Measurements from ENCODE around the gene DNER.

DNA sequence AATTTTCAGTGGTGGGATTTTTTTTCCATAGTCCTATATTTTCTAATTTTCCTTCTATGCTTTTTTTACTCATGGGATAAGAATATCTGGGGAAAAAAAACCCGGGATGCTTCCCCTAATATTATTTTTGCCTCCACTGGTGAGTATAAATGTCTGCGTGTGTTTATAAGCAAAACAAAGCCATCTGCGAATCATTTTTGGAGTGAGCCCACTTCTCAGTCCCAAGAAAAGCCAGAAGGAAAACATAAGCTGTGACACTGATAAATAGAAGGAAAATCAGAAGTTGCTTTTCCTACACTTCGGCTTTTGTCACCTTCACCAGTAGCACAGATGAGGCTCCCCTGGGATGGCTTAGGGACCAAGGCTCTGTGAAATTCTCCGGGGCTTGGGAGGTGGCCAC lies 308.6 kb downstream of the DNER start:
- TF ChIP-seq, protein P1, sequence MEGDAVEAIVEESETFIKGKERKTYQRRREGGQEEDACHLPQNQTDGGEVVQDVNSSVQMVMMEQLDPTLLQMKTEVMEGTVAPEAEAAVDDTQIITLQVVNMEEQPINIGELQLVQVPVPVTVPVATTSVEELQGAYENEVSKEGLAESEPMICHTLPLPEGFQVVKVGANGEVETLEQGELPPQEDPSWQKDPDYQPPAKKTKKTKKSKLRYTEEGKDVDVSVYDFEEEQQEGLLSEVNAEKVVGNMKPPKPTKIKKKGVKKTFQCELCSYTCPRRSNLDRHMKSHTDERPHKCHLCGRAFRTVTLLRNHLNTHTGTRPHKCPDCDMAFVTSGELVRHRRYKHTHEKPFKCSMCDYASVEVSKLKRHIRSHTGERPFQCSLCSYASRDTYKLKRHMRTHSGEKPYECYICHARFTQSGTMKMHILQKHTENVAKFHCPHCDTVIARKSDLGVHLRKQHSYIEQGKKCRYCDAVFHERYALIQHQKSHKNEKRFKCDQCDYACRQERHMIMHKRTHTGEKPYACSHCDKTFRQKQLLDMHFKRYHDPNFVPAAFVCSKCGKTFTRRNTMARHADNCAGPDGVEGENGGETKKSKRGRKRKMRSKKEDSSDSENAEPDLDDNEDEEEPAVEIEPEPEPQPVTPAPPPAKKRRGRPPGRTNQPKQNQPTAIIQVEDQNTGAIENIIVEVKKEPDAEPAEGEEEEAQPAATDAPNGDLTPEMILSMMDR (IDR thresholded peaks at IDR 0.05 in 4 of 5, conservative IDR thresholded peaks at IDR 0.05 in 1 of 5), result no peak
- no peak for TF ChIP-seq POLR2A (IDR thresholded peaks at IDR 0.05)

Data from gastrocnemius medialis (tissue), 4 donors.